Bone marrow (tissue), 2 donors: Measurements from ENCODE around the gene IL18R1.

Experiments used
- DNase-seq, 2 donors: peaks; one replicate each; lab custom pipeline; 2025; lab: John Stamatoyannopoulos, UW

IL18R1 gene

DNA sequence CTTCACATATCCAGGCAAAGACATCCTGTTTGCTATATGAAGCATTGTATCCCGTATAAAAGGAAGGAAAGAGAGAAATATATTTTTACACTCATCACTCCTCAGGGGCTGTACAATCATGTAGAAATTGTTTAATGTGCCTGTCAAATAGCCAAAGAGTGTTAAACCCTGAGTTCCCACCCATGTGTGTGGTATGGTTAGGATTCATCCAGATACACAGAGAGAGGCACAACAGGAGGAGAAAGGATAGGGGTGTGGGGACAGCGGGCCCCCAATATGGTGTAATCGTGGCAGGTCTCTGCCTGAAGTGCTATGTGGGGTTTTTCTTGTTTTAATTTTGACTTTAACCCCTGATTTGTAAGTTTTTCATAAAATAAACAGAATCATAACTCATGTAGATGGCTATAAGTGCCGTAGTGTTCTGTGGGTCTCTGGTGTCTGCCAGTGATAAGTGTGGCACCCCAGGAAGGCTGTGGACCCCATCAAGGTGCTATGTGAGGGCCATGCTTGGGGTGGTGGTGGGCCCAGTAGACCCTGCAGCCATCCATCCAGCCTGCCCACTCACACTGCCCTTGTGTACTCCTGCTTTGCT, 10.2 kb upstream of the IL18R1 start:
- no peak for DNase-seq

- no peak for DNase-seq
Observed at GRCh38 chr2:102346381-102347130, 9.0 kb upstream of the IL18R1 start.

GRCh38 chr2:102350137-102350793, 5.3 kb upstream of the IL18R1 start:
- DNase-seq, result no peak

- no peak for DNase-seq
Observed at GRCh38 chr2:102356381-102356712, 751 bp downstream of the IL18R1 start.

DNA sequence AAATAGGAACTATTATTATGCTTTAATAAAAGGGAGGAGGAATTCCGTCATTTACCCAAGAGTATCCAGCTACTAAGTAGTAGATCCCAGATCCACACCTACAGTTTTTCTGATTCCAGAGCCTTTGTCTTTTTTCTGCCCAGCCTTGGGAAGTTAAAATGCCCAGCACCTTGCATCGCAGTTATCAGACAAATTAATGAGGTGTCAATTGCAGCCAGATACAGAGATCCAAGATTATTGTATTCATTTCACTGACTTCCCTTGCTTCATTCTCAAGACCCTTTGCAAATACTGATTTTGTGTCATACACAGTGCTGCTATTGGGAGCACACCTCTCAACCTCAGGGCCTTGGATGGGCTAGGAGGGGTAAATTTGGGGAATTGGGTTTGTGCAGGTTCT, 1.1 kb downstream of the IL18R1 start:
- no peak for DNase-seq

GRCh38 chr2:102357937-102358336, 2.3 kb downstream of the IL18R1 start:
- peak in 1 of 2 donors; percentile 21 for DNase-seq

- no peak for DNase-seq
Observed at GRCh38 chr2:102358496-102358895, 2.9 kb downstream of the IL18R1 start.

DNA sequence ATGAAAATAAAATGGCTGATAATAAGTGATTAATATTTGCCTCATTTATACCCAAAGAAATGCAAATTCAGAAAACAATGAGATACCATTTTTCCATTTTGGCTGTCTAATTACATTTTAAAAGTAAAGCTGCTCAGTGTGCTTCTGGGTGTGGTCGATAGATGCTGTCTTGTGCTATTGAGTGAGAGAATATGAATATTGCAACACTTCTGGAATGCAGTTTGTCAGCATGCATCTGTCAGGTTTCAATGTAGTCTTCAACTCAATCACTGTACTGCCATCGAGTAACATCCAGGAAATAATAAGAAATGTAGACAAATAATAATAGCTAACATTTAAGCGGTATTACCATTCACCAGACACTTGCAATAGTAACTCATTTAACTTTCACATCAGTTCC, 3.9 kb downstream of the IL18R1 start:
- no peak for DNase-seq

GRCh38 chr2:102361632-102362241, 6.1 kb downstream of the IL18R1 start:
- no peak for DNase-seq

DNA sequence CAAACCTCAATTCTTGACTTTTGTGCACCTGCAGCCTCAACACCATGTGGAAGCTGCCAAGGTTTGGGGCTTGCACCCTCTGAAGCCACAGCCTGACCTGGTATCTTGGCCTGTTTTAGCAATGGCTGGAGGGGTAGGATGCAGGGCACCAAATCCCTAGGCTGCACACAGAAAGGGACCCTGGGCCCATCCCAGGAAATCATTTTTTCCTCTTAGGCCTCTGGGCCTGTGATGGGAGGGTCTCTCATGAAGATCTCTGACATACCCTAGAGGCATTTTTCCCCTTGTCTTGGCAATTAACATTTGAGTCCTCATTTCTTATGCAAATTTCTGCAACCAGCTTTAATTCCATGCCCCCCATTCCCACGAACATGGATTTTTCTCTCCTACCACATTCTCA, 10.2 kb downstream of the IL18R1 start:
- no peak for DNase-seq

GRCh38 chr2:102366406-102367112, 11.0 kb downstream of the IL18R1 start:
- no peak for DNase-seq

- no peak for DNase-seq
Observed at GRCh38 chr2:102367331-102367971, 11.9 kb downstream of the IL18R1 start.

DNA sequence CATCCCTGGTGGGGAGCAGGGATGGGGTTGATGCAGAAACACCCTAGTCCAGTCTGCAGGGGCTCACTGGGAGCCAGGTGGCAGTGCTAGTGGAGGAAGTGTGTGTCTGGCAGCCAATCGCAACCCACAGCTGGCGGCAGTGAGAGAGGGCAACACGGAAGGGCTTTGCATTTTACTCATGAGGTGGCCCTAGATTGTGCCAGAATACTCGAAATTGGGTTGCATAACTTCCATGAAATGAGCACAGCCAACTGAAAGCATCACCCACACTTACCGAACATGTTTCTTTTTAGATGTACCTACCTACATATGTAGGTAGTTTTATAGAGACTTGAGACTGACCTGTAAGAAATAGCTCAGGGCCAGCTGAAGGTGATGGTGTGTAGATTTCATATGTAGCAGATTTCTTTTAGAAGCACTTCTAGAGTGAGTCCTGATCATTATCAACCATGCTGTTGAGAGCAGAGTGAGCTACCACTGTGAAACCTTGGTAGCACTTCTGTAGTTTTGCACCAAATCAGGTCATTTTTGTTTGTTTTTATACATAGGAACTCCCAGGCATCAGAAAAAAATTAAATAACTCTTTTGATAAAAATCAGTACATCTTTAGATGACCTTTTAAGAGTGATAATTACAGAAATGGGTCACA, 13.0 kb downstream of the IL18R1 start:
- DNase-seq, result no peak

- no peak for DNase-seq
Observed at GRCh38 chr2:102369866-102370265, 14.3 kb downstream of the IL18R1 start.

GRCh38 chr2:102376052-102376591, 20.5 kb downstream of the IL18R1 start:
- no peak for DNase-seq

GRCh38 chr2:102383722-102384121, 28.1 kb downstream of the IL18R1 start:
- DNase-seq, result no peak

DNA sequence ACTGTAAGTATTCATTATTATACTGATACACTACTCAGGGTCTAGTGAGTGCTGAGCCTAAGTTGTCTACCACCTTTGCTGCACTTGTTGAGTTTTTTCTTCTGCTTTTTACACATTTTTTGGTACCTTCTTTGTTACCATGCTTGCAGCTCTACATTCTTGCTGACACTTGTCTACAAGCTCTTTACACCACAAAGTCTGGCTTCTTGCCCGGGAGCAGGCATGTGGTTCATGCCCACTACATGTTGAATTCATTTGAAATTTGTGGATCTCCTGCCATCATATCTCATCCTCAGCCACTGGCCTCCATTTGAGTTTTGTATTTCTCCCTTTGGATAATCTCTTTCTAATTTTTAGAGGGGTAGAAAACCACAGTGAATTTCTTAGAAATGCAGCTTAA, 29.9 kb downstream of the IL18R1 start:
- no peak for DNase-seq

DNA sequence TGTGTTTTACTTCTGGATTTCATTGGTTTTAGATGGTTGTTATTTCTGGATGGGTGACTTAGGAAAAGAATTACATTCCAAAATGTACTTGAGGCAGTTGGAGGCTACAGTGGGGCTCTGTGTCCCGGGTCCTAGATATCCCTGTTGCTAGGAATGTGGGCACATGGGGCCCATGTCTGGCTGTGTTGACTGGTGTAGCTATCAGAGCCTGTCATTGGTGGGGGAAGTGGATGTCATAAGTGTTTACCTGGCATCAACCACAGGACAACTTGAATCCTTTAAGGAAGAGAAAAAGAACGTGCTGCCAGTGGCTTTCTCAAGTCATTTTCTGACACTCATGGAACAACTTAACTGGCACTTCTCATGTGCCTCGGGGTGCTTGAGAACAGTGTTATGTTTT, 30.4 kb downstream of the IL18R1 start:
- DNase-seq, result no peak

DNA sequence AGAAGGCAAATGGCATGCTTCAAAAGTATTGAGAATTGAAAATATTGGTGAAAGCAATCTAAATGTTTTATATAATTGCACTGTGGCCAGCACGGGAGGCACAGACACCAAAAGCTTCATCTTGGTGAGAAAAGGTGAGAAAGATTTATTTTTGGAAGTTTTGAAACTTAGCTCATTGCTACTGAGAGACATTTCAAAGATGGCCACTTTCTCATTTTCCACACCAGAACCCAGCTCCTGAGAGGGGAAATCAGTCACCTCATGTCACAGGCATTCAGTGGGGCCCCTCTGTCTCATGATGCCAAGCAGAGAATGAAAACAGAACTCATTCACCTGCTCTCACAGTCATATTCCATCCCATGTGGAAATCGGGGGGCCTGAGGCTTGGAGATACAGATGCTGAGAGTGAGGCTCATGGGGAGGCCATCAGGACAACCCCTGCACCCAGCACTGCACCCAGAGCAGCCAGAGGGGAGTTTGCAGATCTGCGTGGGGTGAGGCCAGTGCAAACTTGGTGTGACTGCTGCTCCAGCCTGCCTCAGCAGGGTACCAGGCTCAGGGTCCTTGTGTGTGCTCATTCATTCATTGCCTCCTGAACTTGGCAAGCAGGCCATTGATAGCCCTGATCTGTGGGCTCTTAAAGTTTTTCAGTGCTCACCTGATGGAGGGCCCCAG, 31.4 kb downstream of the IL18R1 start:
- DNase-seq, result no peak

- DNase-seq, result no peak
Observed at GRCh38 chr2:102387763-102388546, 32.4 kb downstream of the IL18R1 start.
